OCI-LY1 (cell line): Measurements from ENCODE around the gene TASP1.

Source experiments
- H2AFZ ChIP-seq: fragments of 200-600 bp; sonication (generic), shearing (Covaris generic); 2 replicates; pipeline ENCODE4 v1.6.0; 2014; ENCODE audit warnings: antibody characterized with exemption, mild to moderate bottlenecking, low read length
- H3F3A ChIP-seq: fragments of 200-600 bp; sonication (generic), shearing (Covaris generic); 2 replicates; pipeline ENCODE4 v1.6.0; 2014; ENCODE audit warnings: mild to moderate bottlenecking, antibody characterized with exemption, low read length, moderate library complexity; ENCODE audit not compliant: insufficient read depth
- H3K27ac ChIP-seq: fragments of 200-600 bp; sonication (generic); 2 replicates; pipeline ENCODE4 v1.5.1; 2014; ENCODE audit warnings: low read length, mixed run types, mild to moderate bottlenecking, low read depth; ENCODE audit not compliant: poor library complexity, severe bottlenecking
- H3K27me3 ChIP-seq: fragments of 200-600 bp; sonication (generic); 2 replicates; pipeline ENCODE4 v1.6.0; 2014; ENCODE audit warnings: antibody characterized with exemption, mild to moderate bottlenecking, low read length, moderate library complexity; ENCODE audit not compliant: insufficient read depth
- H3K36me3 ChIP-seq: fragments of 200-600 bp; sonication (generic); 2 replicates; pipeline ENCODE4 v1.6.1; 2014; ENCODE audit warnings: mild to moderate bottlenecking, antibody characterized with exemption, low read length, moderate library complexity, mixed read lengths; ENCODE audit not compliant: insufficient read depth
- H3K4me1 ChIP-seq: fragments of 200-600 bp; sonication (generic); 2 replicates; pipeline ENCODE4 v1.5.1; 2014; ENCODE audit warnings: mild to moderate bottlenecking, low read length, moderate library complexity; ENCODE audit not compliant: insufficient read depth, severe bottlenecking
- H3K4me2 ChIP-seq: fragments of 200-600 bp; sonication (generic), shearing (Covaris generic); 2 replicates; pipeline ENCODE4 v1.6.1; 2014; ENCODE audit warnings: low read length
- H3K4me3 ChIP-seq: fragments of 200-600 bp; sonication (generic); 2 replicates; pipeline ENCODE4 v1.5.1; 2014; ENCODE audit warnings: low read length, low read depth, mild to moderate bottlenecking, mixed read lengths; ENCODE audit not compliant: poor library complexity, severe bottlenecking
- H3K79me2 ChIP-seq: fragments of 200-600 bp; shearing (Covaris generic); 2 replicates; pipeline ENCODE4 v1.6.1; 2016; ENCODE audit warnings: mixed run types, low read length, mixed read lengths; ENCODE audit not compliant: insufficient read depth
- H3K9ac ChIP-seq: fragments of 200-600 bp; sonication (generic), shearing (Covaris generic); 2 replicates; pipeline ENCODE4 v1.6.1; 2014; ENCODE audit warnings: mild to moderate bottlenecking, low read length, mixed read lengths
- H3K9me2 ChIP-seq: fragments of 200-600 bp; sonication (generic), shearing (Covaris generic); 2 replicates; pipeline ENCODE4 v1.6.1; 2014; ENCODE audit warnings: low read depth, mild to moderate bottlenecking, low read length, mixed read lengths
- H3K9me3 ChIP-seq: fragments of 200-600 bp; shearing (Covaris generic); 2 replicates; pipeline ENCODE4 v1.6.1; 2014; ENCODE audit warnings: low read length, mixed read lengths
- H4K20me1 ChIP-seq: fragments of 200-600 bp; sonication (generic), shearing (Covaris generic); 2 replicates; pipeline ENCODE4 v1.6.0; 2016; ENCODE audit warnings: mild to moderate bottlenecking, low read length; ENCODE audit not compliant: insufficient read depth
- CTCF ChIP-seq: fragments of 200-600 bp; sonication (generic), shearing (Covaris generic); IDR thresholded peaks from 2 replicates; pipeline ENCODE4 v1.5.1; 2017; ENCODE audit warnings: mild to moderate bottlenecking, antibody characterized with exemption, low read length, moderate library complexity, mixed read lengths
- EZH2 ChIP-seq: fragments of 200-600 bp; sonication (generic), shearing (Covaris generic); IDR thresholded peaks from 2 replicates; pipeline ENCODE4 v1.8.0; 2017; ENCODE audit warnings: borderline replicate concordance, mixed run types, mild to moderate bottlenecking, antibody characterized with exemption, low read length, moderate library complexity, mixed read lengths

Gene TASP1

GRCh38 chr20:13563854-13564253, 74.9 kb downstream of the TASP1 start:
- Histone ChIP-seq H3K27ac (no peak overlapping the region), H3K4me3 (no peak overlapping the region), H3K4me1 (no peaks in the 10 kb centered on the region), H3K36me3 (peaks cover 7% of the 10 kb centered on the region; the same call in 1 of the 2 replicates), H3K9ac (no peak overlapping the region), H3K9me3 (0 out of 2 replicates have a peak, but pooled peaks cover 2% of the 10 kb centered on the region), H2AFZ (no peak overlapping the region), H3K4me2 (no peak overlapping the region), H3K9me2 (no peaks in the 10 kb centered on the region), H3K79me2 (no peaks in the 10 kb centered on the region), H4K20me1 (no peaks in the 10 kb centered on the region), H3K27me3 (no peaks in the 10 kb centered on the region), H3F3A (no peaks in the 10 kb centered on the region)
- TF ChIP-seq CTCF = no peak
- no peak for TF ChIP-seq EZH2

- H3K36me3 ChIP-seq = no peaks in the 10 kb centered on the region
- no peak overlapping the region for H3K27ac ChIP-seq
- H2AFZ ChIP-seq = no peak overlapping the region
- H3K4me2 ChIP-seq = no peak overlapping the region
- H3K4me1 ChIP-seq = no peaks in the 10 kb centered on the region
- H3K9ac ChIP-seq = no peak overlapping the region
- H3K9me2 ChIP-seq = no peaks in the 10 kb centered on the region
- H3K27me3 ChIP-seq = no peaks in the 10 kb centered on the region
- H3K4me3 ChIP-seq = no peak overlapping the region
- no peaks in the 10 kb centered on the region for H4K20me1 ChIP-seq
- H3K9me3 ChIP-seq = no peaks in the 10 kb centered on the region
- TF ChIP-seq CTCF = no peak
- no peak for TF ChIP-seq EZH2
- H3F3A ChIP-seq = no peaks in the 10 kb centered on the region
- H3K79me2 ChIP-seq = no peaks in the 10 kb centered on the region
Observed at GRCh38 chr20:13554706-13555105, 84.0 kb downstream of the TASP1 start.

GRCh38 chr20:13554076-13554475, 84.7 kb downstream of the TASP1 start:
- TF ChIP-seq CTCF (no peak), EZH2 (no peak)
- no peak overlapping the region for H3K4me2 ChIP-seq
- no peaks in the 10 kb centered on the region for H3K9me2 ChIP-seq
- H3K9me3 ChIP-seq = no peaks in the 10 kb centered on the region
- no peaks in the 10 kb centered on the region for H4K20me1 ChIP-seq
- H3K4me1 ChIP-seq = no peaks in the 10 kb centered on the region
- no peaks in the 10 kb centered on the region for H3K27me3 ChIP-seq
- H3K9ac ChIP-seq = no peak overlapping the region
- no peaks in the 10 kb centered on the region for H3K36me3 ChIP-seq
- H3K27ac ChIP-seq = no peak overlapping the region
- no peaks in the 10 kb centered on the region for H3K79me2 ChIP-seq
- no peaks in the 10 kb centered on the region for H3F3A ChIP-seq
- no peak overlapping the region for H3K4me3 ChIP-seq
- no peak overlapping the region for H2AFZ ChIP-seq
